ENCODE data around the gene EML6. TPM values are rescaled to one million over a fixed set of nuclear protein-coding genes. Genes with fewer than 3 reads are reported as not detected.

Gene EML6
- polyA plus RNA-seq, 1 donor = 52.3 TPM

DNA sequence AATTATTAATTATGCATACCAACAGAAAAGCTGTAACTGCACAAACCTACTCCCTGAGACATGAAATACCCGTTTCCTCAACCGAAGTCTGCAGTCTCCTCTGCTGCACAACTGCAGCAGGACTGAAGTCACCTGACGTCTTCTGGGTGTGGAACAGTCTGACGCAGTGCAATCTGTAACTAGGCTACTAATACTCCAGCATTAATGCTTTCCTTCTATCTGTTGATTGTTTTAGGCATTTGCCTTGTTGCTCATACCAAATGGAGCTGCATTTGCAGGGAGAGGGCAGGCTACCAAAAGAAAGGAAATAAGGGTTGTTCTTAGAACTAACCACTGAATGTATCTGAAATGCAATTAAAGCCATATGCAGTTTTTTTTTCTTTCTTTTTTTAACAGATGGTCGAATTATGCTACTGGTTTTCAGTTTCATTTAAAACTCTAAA lies 286.7 kb downstream of the EML6 start:
- peak; percentile 58 for DNase-seq

DNA sequence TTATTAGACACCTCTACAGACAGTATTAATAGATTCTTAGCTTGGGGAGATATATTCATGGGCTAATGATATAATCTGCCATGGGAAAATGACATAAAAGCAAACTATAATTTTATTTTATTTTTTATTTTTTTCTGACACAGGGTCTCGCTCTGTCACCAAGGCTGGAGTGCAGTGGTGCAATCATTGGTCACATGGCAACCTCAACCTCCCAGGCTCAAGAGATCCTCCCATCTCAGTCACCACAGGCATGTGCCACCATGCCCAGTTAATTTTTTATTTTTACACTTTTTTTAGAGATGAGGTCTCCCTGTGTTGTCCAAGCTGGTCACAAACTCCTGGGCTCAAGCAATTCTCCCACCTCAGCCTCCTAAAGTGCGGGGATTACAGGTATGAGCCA lies 287.5 kb downstream of the EML6 start:
- no peak for DNase-seq

DNA sequence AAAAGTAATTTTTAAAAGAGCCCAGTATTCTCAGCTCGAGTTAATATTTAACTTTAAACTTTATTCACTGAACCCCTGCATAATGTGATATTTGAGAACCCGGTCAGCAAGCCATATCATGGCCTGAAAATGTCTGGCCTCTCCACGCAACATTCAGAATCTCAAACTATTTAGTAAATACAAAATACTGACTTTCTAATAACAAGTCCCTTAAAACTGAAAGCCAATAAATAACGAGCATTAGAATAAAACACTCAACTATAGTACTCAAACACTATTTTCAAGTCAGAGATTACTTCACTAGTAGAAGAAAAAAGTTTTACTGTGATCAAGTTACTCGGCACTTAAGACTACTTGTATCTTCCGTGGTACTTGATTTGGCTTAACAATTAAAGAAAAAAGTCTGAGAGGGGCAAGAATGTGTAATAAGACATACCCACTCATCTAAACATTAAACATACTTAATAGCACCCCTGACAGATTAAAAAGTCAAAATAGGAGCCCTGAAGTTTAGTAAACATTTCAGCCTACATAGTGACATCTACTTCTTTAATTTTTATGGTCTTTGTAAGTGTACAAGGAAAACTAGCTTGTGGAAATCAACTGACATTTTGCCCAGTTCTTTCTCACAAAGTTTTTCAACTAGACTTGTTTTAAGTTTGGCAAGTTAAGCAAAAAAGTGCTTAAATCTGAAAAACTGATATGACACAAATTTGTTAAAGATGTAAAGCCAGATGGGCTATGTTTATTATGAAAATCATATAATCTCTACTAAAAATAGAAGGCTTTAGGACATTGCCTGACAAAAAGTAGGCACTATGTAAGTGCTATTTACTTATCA lies 288.6 kb downstream of the EML6 start:
- no peak for DNase-seq

DNA sequence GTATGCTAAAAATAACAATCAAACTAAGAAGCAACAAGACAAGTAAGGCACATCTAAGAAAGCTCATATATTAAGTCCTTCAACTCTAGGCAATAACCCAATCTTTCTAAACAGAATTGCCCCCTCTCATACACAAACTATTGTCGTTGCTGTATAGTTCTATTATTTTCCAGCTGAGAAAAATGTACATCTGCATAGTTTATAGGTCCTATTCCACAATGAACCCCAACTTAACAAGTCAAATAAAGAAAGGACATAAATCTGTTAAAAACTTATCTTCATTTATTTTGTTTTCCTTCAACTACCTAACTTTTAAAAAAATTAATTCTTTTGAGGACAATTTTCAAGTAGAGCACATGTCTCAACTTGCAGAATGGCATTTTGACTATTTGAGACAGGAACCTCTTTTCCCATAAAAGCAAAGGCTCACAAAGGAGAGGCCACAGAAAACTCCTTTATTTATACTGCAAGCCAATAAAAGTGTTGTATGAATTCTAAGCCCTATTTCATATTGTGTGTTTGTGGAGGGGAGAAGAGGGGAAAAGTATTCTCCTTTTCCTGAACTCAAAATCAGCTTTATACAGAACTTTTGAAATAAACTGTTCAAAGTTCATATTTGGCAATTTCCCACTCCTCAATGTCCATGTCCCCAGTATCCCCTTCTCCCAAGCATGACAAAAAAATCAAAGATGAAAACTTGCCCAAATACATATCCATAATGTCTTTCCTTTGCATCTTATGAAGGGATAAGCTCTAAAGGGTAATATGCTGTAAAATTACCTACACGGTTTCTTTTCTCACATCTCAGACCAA lies 289.4 kb downstream of the EML6 start:
- no peak for DNase-seq

DNA sequence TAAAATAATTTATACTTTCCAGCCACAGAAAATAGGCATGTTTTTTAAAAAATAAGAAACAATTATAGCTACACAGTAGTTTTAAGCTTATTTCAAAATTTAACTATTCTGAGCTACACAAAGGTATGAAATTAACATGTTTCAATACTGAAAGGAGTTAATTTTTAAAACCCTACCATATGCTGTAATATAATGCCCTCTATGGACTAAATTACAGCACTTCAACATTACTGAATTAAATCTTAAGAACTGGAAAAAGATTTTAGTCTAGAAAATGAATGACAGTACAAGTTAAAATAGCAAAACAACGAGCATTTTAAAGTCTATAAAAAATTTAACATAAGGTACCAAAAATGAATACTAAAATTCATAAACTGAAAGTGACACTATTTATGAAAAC lies 290.5 kb downstream of the EML6 start:
- no peak for DNase-seq

DNA sequence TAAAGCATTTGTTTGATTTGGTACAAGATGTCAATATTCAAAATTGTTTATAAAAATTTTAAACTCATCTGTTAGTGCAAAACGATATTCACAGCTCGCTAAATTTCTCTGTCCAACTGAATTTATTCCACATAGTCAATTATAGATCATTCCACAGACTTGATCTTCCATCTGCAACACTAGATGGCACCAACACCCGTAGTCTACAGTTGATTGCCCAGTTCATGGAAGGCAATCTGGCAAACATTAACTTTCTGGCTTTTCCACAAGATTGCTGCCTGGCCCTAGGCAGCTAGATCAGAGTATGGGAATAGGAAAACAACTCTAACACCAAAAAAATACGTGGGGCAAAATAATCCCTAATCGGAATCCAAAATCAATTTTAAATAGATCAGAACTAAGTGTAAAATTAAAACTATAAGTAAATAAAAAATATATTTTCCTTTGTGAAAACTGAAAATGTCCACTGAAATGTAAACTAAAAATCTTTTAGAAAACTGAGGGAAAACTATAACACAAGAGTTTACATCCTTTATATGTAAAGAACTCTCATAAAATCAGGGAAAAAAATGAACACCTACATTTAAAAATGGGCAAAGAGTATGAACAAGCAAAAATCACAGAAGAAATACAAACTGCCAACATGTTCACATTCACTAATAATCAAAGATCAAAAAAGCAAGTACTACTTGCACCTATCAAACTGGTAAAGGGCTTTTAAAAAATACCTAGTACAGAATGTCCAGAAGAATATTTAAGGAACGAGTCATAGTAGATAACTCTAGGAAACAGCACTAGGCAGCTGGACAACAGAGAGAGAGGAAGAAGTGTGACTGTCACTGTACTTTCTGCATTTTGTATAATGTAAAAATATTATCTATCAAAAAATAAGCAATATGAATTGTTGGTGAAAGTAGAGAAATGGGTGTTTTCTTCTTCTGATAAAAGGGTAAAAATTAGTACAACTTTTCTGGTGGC lies 291.8 kb downstream of the EML6 start:
- DNase-seq = no peak

DNA sequence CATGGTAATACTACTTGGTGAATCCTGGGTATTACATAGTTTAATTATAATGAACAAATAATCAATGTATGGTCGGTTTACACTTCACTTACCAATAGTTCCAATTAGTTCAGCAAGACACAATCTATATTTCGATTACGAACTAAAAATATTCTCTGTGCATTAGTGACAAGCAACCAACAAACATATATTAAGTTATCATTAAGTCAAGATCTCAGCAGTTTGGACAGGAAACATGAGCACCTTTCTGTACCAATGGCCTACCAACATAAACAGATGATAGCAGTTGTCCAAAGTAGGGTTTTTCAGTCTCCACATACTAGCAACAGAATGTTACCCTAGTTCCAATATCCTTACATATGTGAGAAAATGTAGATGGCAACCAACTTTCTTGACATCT lies 294.0 kb downstream of the EML6 start:
- no peak for DNase-seq

DNA sequence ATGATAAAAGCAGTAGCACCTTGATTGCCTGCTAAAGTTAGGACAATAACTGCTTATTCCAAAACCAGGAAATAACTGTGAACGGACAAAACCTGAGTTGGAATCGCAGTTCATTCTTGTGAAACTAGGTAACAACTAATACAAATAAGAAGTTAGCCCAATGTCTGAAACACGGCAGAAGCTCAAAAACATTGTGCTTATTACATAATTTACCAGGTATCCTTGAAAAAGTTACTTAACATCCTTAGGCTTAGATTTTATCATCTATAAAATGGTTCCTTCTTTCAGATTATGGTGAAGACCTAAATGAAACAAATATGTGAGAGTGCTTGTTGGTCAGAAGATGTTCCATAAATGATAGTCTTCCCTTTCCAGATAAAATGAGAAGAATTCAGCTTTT lies 294.4 kb downstream of the EML6 start:
- DNase-seq = no peak

DNA sequence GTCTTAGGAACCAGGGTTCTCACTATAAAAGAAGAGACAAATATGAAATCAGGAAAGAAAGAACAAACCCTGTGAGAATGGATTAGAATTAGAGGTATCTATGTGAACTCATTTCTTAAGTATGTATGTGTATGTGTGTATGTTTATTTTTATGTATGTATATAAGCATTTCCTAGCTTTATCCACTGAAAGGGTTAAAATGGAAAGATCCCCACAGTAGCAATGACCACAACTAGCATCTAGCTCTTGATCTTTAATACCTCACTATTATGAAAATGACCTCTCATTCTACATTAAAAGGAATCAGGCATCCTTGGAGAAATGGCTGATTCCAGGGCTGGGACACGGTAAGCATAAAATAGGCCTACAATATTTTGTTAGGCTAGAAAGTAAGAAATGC lies 295.2 kb downstream of the EML6 start:
- no peak for DNase-seq

DNA sequence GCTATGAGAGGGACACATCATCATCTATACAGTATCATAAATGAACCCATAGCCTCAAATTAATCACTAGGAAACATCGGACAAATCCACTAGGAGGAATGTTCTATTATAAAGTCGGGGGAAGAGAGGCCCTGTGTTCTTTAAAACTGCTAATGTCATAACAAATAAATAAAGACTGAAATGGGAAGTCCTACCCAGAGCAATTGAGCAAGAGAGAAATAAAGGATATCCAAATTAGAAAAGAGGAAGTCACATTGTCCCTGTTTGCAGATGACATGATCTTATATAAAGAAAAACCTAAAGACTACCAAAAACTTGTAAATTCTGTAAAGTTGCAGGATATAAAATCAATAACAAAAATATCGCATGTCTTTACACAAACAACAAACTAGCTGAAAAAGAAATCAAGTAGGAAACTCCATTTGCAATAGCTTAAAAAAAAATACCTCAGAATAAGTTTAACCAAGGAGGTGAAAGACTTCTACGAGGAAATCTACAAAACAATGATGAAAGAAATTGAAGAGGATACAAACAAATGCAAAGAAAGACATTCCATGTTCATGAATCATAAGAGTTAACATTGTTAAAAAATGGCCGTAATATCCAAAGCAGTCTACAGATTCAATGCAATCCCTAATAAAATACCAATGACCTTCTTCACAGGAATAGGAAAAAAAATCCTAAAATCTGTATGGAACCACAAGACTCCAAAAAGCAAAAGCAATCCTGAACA lies 296.2 kb downstream of the EML6 start:
- no peak for DNase-seq

Measured in hindlimb muscle (tissue), 1 donor.